AG08395 (cell line): ENCODE measurements around the gene ENOX1.

Experiments
- DNase-seq: peaks from one replicate; pipeline ENCODE4 v3.0.0; 2012; ENCODE audit warnings: mixed read lengths, low spot score

ENOX1 gene

DNA sequence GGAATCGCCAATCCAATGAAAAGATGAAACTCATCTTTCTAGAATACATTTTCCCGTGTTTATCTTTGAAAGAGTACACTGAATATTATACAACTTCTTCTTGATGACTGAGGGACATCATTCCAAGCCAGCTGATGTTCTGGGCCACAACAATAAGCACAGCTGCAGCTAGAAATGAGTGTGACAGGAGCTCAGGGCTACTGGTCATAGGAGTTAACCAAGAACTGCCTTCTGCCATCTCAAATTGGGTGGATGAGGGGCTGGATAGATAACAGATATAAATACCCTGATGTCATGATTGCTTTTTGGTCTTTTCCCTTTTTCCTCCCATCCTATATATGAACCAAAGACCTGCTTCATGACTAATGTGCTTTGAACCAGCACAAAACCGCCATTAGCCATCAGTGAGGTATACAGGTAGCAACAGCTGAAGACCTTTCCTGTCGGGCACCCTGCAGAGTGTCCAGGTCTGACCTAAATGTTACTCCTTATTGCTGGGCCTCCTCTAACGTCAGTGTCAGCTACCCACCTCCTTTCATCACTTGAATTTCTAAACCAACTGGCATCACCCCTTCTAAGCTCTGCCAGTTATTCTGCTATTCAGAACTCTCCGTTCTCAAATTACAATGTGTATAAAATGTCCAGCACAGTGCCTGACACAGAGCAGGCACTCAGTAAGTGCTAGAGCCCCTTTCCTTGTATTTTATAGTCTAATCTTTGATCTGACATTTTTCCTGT lies 178.2 kb downstream of the ENOX1 start:
- DNase-seq, result no peak

DNA sequence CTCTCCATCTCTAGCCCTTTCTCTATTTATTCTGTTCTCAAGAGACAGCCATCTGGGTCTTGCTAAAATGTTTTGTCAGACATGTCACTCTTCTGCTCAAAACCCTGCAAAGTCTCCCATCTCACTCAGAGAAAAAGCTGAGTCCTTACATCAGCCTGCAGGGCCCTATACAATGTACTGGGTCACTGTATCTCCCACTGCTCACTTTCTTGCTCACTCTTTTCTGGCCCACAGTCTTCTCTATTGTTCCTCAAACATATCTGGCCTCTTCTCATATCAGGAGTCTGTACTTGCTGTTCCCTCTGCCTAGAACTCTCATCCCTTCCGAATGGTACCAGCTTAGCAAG lies 189.2 kb downstream of the ENOX1 start:
- no peak for DNase-seq

DNA sequence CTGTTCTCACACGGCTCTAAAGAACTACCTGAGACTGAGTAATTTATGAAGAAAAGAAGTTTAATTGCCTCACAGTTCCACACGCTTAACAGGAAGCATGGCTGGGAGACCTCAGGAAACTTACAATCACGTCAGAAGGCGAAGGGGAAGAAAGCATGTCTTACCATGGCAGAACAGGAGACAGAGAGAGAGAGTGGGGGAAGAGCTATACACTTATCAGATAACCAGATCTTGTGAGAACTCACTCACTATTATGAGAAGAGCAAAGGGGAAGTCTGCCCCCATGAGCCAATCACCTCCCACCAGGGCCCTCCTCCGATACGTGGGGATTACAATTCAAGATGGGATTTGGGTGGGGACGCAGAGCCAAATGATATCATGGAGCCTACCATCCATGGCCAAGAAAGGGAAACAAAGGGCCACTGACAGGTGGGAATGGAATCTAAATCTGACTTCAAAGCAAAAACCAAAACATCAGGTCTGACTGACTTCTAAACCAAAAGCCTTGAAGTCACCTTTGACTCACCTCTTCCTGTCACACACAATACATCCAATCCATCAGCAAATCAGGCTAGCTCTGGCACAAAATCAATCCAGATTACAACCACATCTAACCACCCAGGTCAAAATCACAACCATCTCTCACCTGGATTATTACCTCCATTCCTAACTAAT lies 189.7 kb downstream of the ENOX1 start:
- DNase-seq, result no peak

DNA sequence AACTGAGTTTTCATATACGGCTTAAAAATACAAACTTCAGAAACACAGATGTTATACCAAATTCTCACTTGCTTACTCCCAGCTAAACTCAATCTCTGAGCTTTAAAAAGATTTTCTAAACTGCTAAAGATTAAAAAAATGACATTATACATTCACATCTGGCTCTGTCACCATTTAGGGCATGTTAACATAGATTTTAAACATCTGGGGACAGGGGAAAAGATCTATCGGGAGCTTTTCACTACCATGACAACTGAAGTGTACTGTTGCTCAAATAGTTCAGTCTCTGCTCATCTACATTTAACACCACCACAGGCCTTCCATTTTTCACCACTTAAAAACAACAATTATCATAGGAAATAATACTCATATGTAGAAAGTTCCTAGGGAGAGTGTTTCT lies 190.8 kb downstream of the ENOX1 start:
- no peak for DNase-seq

DNA sequence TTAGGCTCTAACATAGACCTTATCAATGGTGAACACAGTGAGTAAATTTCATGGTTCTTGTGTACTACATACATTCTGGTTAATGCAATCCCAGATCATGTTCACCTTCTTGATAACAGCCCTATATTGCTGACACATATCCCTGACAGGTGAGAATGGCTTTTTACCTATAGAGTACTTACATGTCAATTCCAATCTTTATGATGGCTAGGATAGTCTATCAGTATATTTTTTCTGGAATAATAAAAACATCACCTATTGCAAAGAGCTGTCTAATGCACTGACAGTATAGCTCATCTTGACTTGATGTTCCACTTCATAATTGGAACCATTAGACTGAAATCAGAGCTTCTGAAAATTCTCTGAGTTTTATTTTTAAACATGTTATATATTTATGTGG lies 199.4 kb downstream of the ENOX1 start:
- DNase-seq, result no peak

DNA sequence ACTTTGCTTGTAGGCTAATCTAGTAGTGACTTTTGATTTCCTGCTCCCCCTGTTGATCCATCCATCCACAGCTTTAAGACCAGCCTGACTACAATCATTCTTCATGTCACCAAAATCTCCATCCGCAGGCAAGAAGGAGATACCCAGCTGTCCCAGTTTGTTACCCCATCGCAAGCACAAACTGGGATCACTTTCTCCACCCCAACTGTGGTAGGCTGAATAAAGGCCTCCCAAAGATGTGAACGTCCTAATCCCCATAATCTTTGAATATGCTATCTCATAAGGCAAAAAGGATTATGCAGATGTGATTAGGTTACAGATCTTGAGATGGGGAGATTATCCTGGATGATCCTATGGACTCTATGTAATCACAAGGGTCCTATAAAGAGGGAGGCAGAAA lies 202.0 kb downstream of the ENOX1 start:
- DNase-seq, result no peak

DNA sequence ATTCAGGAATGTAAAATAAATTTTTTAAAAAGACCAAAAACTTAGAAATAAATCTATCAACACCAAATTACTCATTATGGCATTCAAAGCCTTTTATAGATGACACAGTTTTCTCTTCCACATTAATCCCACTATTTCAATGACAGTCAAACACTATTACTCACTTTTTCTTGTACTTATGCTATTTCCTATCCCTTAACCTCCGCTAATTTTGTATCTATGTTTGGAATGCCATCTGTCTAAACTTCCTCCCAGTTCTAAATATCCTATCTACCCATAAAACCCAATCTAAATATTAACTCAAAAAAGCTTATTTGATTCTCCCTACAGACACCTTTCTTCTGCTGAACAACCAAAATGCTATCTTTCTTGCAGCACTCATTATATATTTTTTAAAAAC lies 203.5 kb downstream of the ENOX1 start:
- peak; percentile 8 for DNase-seq

DNA sequence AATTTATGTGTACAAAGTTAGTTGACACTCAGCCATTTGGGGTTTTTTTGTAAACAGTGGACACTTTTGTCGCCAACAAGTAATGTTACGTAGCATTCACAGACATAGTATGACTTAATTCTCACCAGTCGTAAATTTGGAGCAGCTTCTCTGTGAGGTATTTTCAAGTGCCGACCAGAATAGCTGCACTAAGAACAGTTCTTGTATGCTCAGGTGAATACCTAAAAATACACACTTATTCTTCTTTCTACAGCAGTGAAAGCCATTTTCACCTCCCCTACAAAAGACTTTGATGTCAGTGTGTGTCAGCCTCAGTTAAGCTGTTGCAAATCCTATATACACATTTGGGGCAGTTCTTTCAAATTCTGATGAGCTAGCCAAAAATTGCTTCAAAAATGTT lies 206.5 kb downstream of the ENOX1 start:
- no peak for DNase-seq

DNA sequence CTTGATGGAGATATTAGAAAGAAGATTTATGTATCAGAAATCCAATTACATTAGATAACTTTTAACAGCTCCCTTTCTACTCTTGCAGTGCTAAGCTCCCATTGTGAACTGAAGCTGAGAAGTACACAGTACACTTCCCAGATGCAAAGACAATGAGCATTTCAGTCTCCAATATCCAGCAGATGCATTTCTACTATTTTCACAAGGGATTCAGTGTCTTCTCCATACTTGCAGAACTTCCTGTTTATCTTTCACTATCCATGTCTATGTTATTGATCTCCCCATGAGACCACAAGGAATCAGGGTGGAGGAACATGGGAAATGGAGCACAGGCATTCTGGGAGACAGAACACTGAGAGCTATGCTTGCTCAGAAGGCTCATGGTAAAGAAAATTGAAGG lies 207.5 kb downstream of the ENOX1 start:
- no peak for DNase-seq

DNA sequence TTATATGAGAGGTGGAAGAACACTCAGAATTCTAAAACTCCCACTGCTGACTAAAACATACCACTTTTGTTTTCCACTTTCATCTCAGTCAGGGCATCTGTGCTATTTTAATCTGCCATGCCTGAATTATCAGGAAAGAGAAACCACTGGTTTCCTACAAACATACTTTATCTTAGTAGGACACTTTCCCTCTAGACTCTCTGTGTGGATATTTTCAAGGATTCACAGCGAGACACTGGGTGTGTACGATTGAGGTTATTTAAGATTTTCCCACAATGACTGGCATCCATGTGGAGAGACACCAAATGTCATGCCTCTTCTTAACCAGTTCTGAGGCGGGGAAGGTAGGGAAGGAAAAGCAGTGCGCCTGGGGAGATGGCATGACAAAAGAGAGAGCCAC lies 212.2 kb downstream of the ENOX1 start:
- DNase-seq, result no peak

DNA sequence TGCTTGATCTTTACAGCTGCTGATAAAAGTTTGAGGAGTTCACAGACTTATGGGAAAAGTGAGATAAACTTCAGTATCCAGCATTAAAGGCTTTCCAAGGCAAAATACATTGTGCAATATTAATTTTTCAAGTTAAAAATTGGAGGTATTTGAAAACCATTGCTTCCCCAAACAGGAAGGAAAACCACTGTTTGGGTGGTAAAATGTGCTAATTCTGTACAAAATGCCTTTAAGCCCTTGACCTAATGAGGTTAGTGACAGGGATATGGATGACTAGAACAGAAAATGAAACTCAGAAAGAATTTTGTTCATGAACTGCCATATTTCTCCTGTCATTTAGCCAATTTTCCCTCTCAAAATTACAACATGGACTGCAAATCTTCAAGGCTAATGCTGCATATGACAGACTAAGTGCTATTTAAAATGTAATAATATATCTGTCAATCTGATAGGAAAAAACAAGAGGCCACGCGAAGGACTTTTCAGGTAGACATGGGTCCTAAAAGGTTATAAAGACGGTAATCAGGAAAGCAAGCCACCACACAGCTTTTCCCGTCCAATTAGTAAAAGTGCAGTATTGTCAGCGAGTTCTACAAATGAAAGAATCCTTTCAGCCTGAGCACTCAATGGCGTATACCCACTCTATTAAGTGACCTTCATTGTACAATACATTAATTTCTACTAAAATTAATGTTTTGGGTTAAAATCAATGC lies 212.8 kb downstream of the ENOX1 start:
- no peak for DNase-seq

DNA sequence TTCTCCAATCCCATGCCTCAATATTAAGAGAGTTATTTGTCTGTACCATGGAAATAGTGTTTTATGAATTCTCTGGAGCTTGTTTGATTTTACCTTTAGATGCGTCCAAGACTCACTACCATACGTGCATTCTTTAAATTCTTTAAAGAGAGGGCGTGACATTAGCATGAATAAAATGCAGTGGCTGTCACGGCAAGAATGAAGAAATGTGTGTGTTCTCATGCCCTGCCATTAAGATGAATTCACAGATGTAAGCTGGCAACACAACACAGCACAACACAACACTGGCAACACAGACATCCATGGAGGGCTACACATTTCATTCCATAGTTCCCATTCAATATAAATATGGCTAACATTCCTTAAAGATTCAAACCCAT lies 213.4 kb downstream of the ENOX1 start:
- DNase-seq, result no peak

DNA sequence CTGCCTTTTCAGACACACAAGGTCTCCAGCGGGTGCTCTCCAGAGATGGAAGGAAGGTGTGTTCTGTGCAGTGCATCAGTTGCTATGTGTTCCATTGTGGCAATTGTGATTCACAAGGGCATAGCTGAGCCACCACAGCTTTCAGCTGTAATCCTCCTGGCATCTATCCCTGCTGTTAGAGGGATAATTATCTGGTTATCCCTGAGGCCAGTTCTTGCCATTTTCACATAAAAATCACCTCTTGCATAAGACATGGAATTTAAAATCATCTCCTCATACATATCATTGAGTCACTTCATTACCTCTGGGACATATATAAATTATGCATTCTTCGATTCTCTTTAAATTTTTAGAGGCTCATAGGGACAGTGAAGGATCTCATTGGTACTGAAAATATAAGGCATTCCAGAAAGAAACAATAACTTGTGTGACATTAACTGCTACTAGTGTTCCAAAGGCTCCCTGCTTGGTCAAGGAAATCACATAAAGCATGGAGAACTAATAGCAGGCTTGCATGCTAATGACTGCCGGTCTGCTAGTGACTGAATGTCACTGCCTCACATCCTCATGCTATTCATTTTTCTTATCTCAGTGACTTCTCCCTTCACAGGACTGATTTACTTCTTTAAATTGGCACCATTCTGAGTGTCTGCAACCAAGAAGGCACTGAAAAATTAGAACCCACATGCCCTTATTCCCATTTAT lies 214.0 kb downstream of the ENOX1 start:
- DNase-seq, result peak; percentile 84

DNA sequence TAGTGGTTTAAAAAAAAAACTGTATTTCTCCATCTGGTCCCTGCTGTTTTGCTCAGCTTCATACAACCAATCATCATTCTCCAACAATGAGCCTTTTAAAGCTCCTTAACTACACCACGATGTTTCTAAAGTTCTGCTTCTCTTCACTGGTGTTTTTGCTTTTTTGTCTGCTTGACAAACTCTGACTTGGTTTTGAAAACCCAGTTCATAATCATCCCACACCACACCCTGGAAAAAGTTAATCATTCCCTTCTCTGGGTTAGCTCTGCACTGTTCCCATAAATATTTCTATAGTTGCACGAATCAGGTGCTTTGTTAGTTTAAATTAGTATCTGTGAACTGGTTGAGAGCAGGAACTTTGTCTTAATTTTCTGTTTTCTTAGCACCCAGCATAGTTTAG lies 217.1 kb downstream of the ENOX1 start:
- DNase-seq, result no peak

DNA sequence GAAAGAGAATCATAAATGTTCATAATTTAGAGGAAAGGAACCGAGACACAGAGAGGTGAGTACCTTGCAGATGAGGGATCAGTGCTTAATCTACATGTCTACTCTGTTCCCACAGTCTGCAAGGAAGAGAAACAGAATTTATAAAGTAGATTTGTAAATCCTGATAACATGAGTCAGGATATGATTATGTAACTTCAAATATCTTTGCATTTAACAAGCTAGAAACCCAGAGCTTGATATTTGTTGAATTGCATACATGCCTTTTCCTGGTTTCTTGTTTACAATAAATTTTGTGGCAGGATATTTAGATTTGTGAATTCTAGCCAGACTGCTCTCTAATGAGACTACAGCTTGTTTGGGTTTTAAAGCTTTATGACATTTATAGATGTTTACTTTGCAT lies 219.2 kb downstream of the ENOX1 start:
- peak; percentile 10 for DNase-seq

DNA sequence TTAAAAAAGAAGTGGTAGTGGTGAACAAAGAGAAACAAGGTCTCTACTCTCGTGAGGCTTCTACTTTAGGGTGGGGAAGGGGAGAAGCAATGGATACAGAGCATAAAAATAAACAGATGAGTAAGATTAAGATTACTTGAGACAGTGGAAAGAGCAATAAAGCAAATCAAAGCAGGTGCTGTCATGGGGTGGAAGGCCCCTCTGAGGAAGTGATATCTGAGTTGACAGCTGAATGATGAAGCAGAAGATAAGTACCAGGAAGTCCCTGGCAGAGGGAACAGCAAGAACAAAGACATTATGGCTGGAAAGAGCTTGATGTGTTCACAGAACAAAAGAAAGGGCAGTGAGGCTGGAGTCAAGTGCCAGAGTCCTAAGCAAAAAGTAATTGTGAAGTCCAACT lies 221.8 kb downstream of the ENOX1 start:
- no peak for DNase-seq

DNA sequence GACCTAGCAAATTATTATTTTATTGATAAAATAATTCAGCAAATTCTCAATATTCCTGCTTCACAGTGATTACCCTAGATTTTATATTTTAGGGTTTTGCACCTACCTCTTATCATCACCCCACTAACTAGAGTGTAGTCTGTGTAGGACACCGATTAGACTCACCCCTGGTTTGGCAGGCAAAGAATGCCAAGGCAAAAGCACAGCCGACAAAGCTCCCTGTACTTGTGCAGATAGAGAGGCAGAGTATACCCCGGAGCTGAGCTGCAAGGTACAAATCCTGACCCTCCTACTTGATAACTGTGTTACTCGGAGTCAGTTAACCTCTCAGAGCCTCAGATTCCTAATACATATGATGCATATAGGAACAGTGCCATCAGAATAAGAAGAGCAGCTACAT lies 225.7 kb downstream of the ENOX1 start:
- no peak for DNase-seq

DNA sequence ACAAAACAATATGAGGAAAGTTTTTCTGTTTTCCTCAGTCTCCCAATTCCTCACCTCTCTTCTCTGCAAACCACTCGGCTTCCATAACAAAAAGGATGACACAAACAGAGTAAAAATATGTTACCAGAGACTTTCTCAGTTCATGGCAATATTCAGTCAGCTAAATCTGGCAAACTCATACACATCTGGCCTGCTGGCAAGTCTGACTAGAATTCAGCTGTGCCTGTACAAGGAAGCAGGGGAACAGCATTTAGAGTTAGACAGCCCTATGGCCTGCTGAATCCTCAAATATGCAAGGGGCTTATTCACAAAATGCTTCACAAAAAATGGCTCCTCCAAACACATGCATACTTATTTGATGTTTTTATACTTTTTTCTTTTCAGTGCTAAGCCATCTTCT lies 227.8 kb downstream of the ENOX1 start:
- DNase-seq, result no peak

DNA sequence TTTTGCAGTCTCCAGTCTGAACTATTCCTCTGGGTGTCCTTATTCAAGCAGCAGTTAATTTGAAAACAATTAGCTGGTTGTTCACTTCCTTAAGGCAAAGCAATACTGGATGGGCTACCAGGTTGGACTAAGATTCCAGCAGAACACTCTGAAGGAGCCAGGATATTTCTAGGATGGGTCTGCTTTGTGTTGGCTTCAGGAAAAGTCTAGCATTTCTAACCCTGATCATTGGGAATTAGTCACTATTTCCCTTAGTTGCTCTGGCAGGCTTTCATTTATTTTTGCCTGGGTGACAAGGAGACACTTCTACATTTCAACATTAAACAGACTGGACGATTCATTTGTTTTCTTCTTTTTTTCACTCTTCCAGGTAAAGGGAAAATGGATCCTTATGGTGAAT lies 228.4 kb downstream of the ENOX1 start:
- DNase-seq, result no peak

DNA sequence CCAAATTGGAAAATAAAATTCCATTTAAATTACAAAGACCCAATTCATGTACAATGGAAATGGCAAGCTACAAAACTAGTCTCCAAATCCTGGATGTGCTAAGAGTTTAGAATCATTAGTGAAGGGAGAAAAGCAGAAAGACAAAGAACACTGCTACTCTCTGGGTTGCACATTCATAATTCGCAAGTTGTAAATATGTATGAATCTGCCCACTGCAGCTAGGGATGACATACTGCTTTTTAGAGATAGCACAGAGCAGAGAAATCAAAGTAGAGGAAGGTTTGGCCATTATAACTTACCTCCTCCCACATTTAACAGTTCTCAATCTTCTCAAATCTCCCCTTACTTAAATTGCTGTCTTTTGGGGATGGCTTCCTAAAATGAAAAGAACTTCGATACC lies 231.1 kb downstream of the ENOX1 start:
- no peak for DNase-seq

DNA sequence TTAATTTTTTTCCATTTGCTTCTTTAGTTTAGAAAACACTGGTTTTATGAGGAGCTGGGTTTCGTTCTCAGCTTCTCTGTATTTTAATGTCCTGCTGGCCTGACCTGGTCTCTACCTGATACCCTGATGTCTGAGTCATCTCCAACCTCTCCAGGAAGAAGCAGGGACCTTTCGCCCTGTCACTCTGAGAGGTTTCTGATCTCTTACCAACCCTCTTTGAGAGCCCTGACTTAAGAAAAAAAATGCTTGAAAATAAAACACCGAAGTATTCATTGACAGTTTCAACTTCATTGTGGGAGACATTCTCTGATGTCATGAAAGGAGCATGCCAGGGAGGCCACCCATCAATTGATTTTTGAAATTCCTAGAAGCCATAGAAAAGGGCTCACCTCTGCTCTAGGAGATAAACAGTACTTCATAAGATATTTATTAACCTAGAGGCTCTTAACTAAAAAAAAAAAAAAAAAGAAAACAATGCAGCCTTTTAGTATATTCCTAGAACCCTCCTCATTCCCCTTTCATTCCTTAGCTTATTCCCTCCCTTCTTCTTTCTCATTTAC lies 234.8 kb downstream of the ENOX1 start:
- DNase-seq, result no peak

DNA sequence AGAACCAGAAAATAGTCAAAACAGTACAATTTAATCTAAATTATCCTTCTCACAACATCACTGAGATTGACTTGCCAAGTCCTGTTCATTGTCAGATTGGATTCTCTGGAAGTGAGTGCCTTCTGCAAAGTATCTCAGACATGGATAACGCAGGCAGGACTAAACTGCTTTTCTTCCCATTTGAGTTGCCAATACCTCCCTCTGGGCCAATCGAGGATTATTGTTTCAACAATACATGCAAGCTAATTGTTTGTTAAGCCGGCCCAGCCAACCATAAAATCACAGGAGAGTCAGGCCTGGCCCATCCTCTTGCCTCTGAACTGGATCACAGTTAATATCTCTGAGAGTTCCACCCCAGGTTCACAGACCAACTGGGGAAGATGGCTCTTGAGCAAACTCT lies 240.0 kb downstream of the ENOX1 start:
- no peak for DNase-seq

DNA sequence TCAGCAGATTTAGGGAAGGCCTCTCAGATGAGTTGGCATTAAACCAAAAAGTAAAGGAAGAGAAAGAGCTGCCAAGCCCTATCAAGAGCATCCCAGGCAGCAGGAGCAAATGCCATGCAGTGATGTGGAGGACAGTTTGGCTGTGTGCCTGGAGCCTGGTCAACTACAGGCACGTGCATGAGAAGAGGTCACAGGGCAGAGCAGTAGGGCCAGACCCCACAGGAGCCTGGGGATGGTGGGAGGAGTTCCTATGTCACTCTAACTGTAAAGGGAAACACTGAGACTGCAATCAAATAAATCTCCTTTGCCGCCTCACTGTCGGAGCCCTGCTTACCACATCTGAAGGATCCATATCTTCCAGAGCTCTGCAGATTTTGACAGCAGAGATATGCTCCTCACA lies 240.5 kb downstream of the ENOX1 start:
- DNase-seq, result no peak
